Measurements from ENCODE around the gene VANGL2.

Gene VANGL2

GRCh38 chr1:160359559-160360226, 40.7 kb upstream of the VANGL2 start:
- TF ChIP-seq CTCF (IDR thresholded peaks at IDR 0.05; ENCODE audit: low read depth, low read length) = no peak
- no peak overlapping the region for H3K4me3 ChIP-seq (ENCODE audit: low read depth, low read length)

- TF ChIP-seq CTCF (IDR thresholded peaks at IDR 0.05; ENCODE audit: low read depth, low read length) = no peak
- no peak overlapping the region for H3K4me3 ChIP-seq (ENCODE audit: low read depth, low read length)
Measured at GRCh38 chr1:160360227-160360695, 40.1 kb upstream of the VANGL2 start.

- TF ChIP-seq CTCF (IDR thresholded peaks at IDR 0.05; ENCODE audit: low read depth, low read length) = no peak
- H3K4me3 ChIP-seq (ENCODE audit: low read depth, low read length) = no peak overlapping the region
Measured at GRCh38 chr1:160361199-160361598, 39.2 kb upstream of the VANGL2 start.

- no peak overlapping the region for H3K4me3 ChIP-seq (ENCODE audit: low read depth, low read length)
- no peak for TF ChIP-seq CTCF (IDR thresholded peaks at IDR 0.05; ENCODE audit: low read depth, low read length)
Measured at GRCh38 chr1:160361814-160362167, 38.6 kb upstream of the VANGL2 start.

GRCh38 chr1:160362168-160362957, 38.0 kb upstream of the VANGL2 start:
- TF ChIP-seq CTCF (IDR thresholded peaks at IDR 0.05; ENCODE audit: low read depth, low read length) = no peak
- no peak overlapping the region for H3K4me3 ChIP-seq (ENCODE audit: low read depth, low read length)

GRCh38 chr1:160363010-160363409, 37.4 kb upstream of the VANGL2 start:
- no peak for TF ChIP-seq CTCF (IDR thresholded peaks at IDR 0.05; ENCODE audit: low read depth, low read length)
- no peak overlapping the region for H3K4me3 ChIP-seq (ENCODE audit: low read depth, low read length)

Data from WI38 (cell line).